Ovary (tissue), 9 donors: Measurements from ENCODE around the gene ARV1. TPM values are rescaled to one million over a fixed set of nuclear protein-coding genes. Genes with fewer than 3 reads are reported as not detected.
"Not testable (repeated sequence)": the region's sequence is repeated elsewhere in the genome, so short reads cannot be mapped to it uniquely, and the experiment has no call there.

Experiments used
- DNase-seq, 5 donors: peaks; one replicate each; pipeline ENCODE4 v3.0.0-alpha.2; 2019 to 2020
- H3K27ac ChIP-seq, 2 donors: fragments of 200-600 bp; one replicate each; pipeline versions ENCODE4 v1.5.1 to v1.8.0; 2019 to 2022
- H3K27me3 ChIP-seq: fragments of 200-600 bp; one replicate; pipeline ENCODE4 v1.8.0; 2022
- H3K36me3 ChIP-seq: fragments of 200-600 bp; sonication (generic); one replicate; pipeline ENCODE4 v1.5.1; 2019
- H3K4me1 ChIP-seq: one replicate; pipeline ENCODE4 v1.8.1; 2013; ENCODE audit warnings: mild to moderate bottlenecking, moderate library complexity; ENCODE audit not compliant: insufficient read depth
- H3K4me3 ChIP-seq: fragments of 200-600 bp; sonication (generic); one replicate; pipeline ENCODE4 v1.5.1; 2017
- H3K9me3 ChIP-seq, 2 donors: fragments of 200-600 bp in 1 of 2; sonication (generic) in 1 of 2; one replicate each; pipeline versions ENCODE4 v1.5.1 to v1.8.1; 2013 to 2019; ENCODE audit warnings: mild to moderate bottlenecking in 1 of 2, moderate library complexity in 1 of 2
- EP300 ChIP-seq: sonication (generic); formaldehyde crosslinking; IDR thresholded peaks from one replicate; pipeline ENCODE4 v1.6.1; 2017; ENCODE audit warnings: antibody characterized with exemption
- POLR2A ChIP-seq: fragments of 450-650 bp; IDR thresholded peaks from one replicate; pipeline ENCODE4 v1.6.1; 2017; ENCODE audit warnings: antibody characterized with exemption, mild to moderate bottlenecking, moderate library complexity
- WGBS, 3 donors: extraction: QIAGEN DNeasy Blood & Tissue Kit in 1 of 3; methylation state at CpG; one replicate each; pipeline versions ENCODE4 v1.1.5 to v1.1.7; 2013 to 2017; 5-methylcytosine and 5-hydroxymethylcytosine counted together
- intact Hi-C, 4 donors: fragments of 100-400 bp; cut with DNase I; formaldehyde crosslinking; loops; one replicate each; pipeline versions ENCODE4 v1.11.0 to v1.15.1; 2022 to 2023
- polyA plus RNA-seq, 2 donors: library from polyadenylated mRNA; stranded (reverse); fragments of 200-250 nt in 1 of 2; fragments of 350-450 nt in 1 of 2; fragmentation: Illumina TruSeq in 1 of 2; extraction: RNeasy Lipid Tissue Mini Kit (QIAGEN cat#74804) in 1 of 2; gene quantifications; one replicate each; pipeline ENCODE4 v1.2.3, GENCODE V29; 2013 to 2014
- total RNA-seq, 7 donors: library from RNA; depleted of rRNA in 2 of 7; stranded (reverse); fragments of >200 nt in 2 of 7; fragmentation: NEBNext Ultra II Directional in 3 of 7; extraction: Animal tissue kit (Norgen Biotek cat#: 25700) in 3 of 7; gene quantifications; one replicate each; pipeline versions ENCODE4 v1.1.0 to v1.2.4, GENCODE V29; 2016 to 2023
- TF ChIP-seq, protein P1 (sequence below), 3 donors: fragments of 450-650 bp in 2 of 3; fragments of 200-600 bp in 1 of 3; IDR thresholded peaks; one replicate each; pipeline versions ENCODE4 v1.5.1 to v1.8.0; 2016 to 2022; ENCODE audit warnings: antibody characterized with exemption in 3 of 3, mild to moderate bottlenecking in 1 of 3
- donor health status: DM: no; HTN: no; CAD: no; lungs with moderate emphysema.
- donor health status: DM: no; HTN: no; CAD: no.
- donor health status: Bipolar disorder and iron deficiency.
- donor health status: DM: yes; HTN: yes; CAD: no.
- donor health status: DM: no; HTN: no; CAD: no.
- donor health status: DM: yes; HTN: yes; CAD: no.

ARV1 gene
- total and polyA plus RNA-seq, 9 donors: 9.0 to 19.2 (median 13.1) TPM

DNA sequence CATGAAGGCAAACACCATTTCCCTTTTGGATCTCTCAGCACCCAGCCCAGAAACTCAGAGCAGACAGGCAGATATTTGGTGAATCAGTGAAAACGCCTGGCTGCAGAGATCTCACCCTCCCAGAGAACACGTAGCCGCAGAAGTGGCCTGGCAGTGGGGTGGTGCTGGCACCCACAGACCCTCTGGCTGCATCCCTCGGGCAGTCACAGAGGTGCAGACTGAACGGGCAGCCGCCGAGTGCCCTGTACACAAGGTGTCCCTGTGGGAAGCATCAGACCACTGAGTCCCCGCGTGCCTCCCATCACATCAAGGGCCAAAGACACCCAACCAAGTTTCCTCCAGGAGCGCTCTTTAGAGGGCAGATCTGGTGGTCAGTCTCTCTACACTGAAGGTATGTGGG lies 49.1 kb downstream of the ARV1 start:
- intact Hi-C loops: no loop called here

DNA sequence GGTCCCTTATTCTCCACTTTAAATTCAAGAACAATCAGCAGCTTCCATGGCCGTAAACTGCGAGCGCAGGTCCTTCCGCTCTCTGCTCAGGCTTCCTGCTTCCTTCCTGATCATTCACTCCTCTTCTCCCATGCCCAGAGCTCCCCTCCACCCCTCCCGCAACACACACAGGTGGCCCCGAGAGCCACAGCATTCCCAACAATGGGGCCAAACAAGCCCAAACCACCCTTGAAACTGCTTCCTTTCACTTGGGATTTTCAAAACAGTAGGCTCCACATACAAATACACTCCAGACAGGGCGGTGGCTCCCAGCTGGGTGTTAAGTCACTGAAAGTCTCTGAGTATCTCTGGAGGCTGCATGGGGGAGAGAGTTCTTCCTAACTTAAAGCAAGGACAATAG lies 49.8 kb downstream of the ARV1 start:
- Histone ChIP-seq H3K27ac (no peak overlapping the region), H3K27me3 (no peaks in the 10 kb centered on the region), H3K9me3 (no peaks in the 10 kb centered on the region), H3K4me3 (no peak overlapping the region), H3K4me1 (no peaks in the 10 kb centered on the region), H3K36me3 (no peaks in the 10 kb centered on the region)
- 86 to 96% (median 91%) methylated on average over 7 of the region's 7 CpGs for WGBS, 3 donors
- TF ChIP-seq, protein P1, sequence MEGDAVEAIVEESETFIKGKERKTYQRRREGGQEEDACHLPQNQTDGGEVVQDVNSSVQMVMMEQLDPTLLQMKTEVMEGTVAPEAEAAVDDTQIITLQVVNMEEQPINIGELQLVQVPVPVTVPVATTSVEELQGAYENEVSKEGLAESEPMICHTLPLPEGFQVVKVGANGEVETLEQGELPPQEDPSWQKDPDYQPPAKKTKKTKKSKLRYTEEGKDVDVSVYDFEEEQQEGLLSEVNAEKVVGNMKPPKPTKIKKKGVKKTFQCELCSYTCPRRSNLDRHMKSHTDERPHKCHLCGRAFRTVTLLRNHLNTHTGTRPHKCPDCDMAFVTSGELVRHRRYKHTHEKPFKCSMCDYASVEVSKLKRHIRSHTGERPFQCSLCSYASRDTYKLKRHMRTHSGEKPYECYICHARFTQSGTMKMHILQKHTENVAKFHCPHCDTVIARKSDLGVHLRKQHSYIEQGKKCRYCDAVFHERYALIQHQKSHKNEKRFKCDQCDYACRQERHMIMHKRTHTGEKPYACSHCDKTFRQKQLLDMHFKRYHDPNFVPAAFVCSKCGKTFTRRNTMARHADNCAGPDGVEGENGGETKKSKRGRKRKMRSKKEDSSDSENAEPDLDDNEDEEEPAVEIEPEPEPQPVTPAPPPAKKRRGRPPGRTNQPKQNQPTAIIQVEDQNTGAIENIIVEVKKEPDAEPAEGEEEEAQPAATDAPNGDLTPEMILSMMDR (IDR thresholded peaks at IDR 0.05): no peak
- no peak for TF ChIP-seq POLR2A
- no peak for DNase-seq
- intact Hi-C loops: no loop called here

More for the DNA sequence above, 49.1 kb downstream of the ARV1 start:
- Histone ChIP-seq H3K27ac (no peak overlapping the region), H3K4me1 (no peaks in the 10 kb centered on the region), H3K4me3 (no peak overlapping the region), H3K9me3 (no peaks in the 10 kb centered on the region), H3K27me3 (no peaks in the 10 kb centered on the region), H3K36me3 (no peaks in the 10 kb centered on the region)
- WGBS, 3 donors: 94 to 95% (median 95%) methylated on average over 10 of the region's 10 CpGs
- DNase-seq: no peak
- TF ChIP-seq EP300 (no peak), POLR2A (no peak)
- TF ChIP-seq, protein P1 (IDR thresholded peaks at IDR 0.05): no peak

DNA sequence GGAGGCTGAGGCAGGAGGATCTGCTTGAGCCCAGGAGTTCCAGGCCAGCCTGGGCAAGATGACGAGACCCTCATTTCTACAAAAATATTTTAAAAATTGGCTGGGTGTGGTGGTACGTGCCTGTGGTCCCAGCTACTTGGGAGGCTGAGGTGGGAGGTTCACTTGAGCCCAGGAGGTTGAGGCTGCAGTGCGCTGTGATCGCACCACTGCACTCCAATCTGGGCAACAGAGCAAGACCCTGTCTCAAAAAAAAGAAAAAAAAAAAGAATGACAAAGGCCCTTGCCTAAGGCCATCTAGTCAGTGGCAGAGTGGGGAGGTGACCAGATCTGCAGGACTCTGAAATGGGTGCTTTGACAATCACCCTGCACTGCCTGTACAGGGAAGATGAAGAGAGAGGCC lies 50.4 kb downstream of the ARV1 start:
- H3K9me3 ChIP-seq, H3K36me3 ChIP-seq, H3K4me3 ChIP-seq, H3K4me1 ChIP-seq, intact Hi-C loops, H3K27me3 ChIP-seq, DNase-seq, H3K27ac ChIP-seq: not testable (repeated sequence)
- WGBS, 3 donors: 96 to 99% (median 97%) methylated on average over 4 of the region's 4 CpGs

DNA sequence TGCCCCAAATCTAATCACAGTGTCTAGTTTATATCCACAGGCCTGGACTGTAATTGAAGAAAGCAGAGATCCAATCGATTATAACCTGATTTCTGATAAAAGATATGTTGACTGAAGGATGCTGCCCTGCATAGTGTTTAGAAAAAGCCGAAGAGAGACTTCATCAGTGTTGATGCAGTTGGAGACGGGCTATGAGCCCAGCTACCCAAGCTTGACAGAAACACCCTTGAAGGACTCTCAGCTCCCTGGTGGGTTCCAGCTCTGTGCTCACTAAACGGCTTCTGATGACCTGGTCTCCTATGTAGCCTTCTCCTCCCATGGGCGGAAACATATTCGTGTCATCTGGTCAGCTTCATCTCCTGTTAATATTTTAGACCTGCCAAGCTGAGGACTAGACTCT lies 50.9 kb downstream of the ARV1 start:
- no peaks in the 10 kb centered on the region for H3K4me1 ChIP-seq
- DNase-seq: no peak
- intact Hi-C loops: no loop called here
- H3K27ac ChIP-seq: no peak overlapping the region
- TF ChIP-seq EP300 (no peak), POLR2A (no peak)
- TF ChIP-seq, protein P1 (IDR thresholded peaks at IDR 0.05): no peak
- H3K9me3 ChIP-seq: no peaks in the 10 kb centered on the region
- WGBS, 3 donors: 88 to 89% (median 89%) methylated on average over 6 of the region's 6 CpGs
- H3K27me3 ChIP-seq: no peaks in the 10 kb centered on the region
- H3K36me3 ChIP-seq: no peaks in the 10 kb centered on the region
- H3K4me3 ChIP-seq: no peak overlapping the region

DNA sequence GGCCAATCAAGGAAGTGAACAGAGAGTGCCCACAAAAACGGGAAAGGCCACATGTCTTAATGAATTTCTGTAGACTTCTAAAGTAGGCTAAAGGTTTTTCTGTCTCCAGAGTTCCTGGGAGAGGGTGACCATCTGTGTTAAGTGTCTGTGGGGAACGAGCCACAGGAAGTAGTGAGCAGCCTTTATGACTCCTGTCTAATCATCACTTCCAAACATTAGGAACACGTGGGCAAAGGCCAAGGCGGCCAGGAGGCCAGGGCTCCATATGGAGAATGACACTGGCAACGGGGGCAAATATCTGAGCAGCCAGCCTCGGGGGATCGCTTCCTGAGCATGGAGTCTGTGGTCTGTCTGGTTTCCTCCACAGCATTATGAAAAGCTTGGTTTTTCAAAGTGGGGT lies 54.1 kb downstream of the ARV1 start:
- 48 to 61% (median 50%) methylated on average over 7 of the region's 7 CpGs for WGBS, 3 donors
- intact Hi-C loops: no loop called here
- H3K27ac ChIP-seq: no peak overlapping the region
- no peaks in the 10 kb centered on the region for H3K27me3 ChIP-seq
- no peaks in the 10 kb centered on the region for H3K4me1 ChIP-seq
- H3K36me3 ChIP-seq: no peaks in the 10 kb centered on the region
- TF ChIP-seq POLR2A (no peak), EP300 (no peak)
- TF ChIP-seq, protein P1 (IDR thresholded peaks at IDR 0.05): no peak
- no peak for DNase-seq
- no peak overlapping the region for H3K4me3 ChIP-seq
- H3K9me3 ChIP-seq: no peaks in the 10 kb centered on the region
